ENCODE results near the gene ZIC2. TPM values are rescaled to one million over a fixed set of nuclear protein-coding genes. Genes with fewer than 3 reads are reported as not detected.

The ZIC2 gene
- total RNA-seq, 1 experiment from 2014 or later = 426 TPM

GRCh38 chr13:100019780-100020356, 38.3 kb downstream of the ZIC2 start:
- no peak overlapping the region for H4K91ac ChIP-seq (ENCODE audit: insufficient read length, low read depth, low read length)
- H3T11ph ChIP-seq (ENCODE audit: low read length) = no peak overlapping the region
- H4K20me1 ChIP-seq (ENCODE audit: control insufficient read depth, insufficient read depth, insufficient read length) = no peaks in the 10 kb centered on the region
- H3K79me2 ChIP-seq (ENCODE audit: insufficient read depth, low read length) = no peaks in the 10 kb centered on the region
- H3K56ac ChIP-seq (ENCODE audit: insufficient read length, low read depth, low read length) = no peak overlapping the region
- Mint-ChIP-seq H3K4me1 (peaks cover 3 to 16% of the 10 kb centered on the region in 2 experiments; a peak in 3 of 4 replicates), H3K4me3 (no peak overlapping the region), H3K9me3 (peaks cover 0 to 5% of the 10 kb centered on the region in 2 experiments; a peak in 3 of 5 replicates), H3K27ac (peak overlapping the region; percentile 34 to 94 (median 76); a peak in 3 of 7 replicates), H3K27me3 (ENCODE audit: low read depth) (no peaks in the 10 kb centered on the region), H3K36me3 (ENCODE audit: insufficient read depth in 1 of 3, low read depth in 3 of 3) (no peaks in the 10 kb centered on the region; a peak in 1 of 7 replicates)
- no peak overlapping the region for H2BK5ac ChIP-seq (ENCODE audit: insufficient read length, low read length)
- H3K9me3 ChIP-seq (ENCODE audit: control insufficient read depth, low read depth, low read length) = no peaks in the 10 kb centered on the region
- peak; percentile 61 for DNase-seq
- H3K14ac ChIP-seq (ENCODE audit: insufficient read depth, low read length) = peak overlapping the region; percentile 11; the same call in 1 of the 2 replicates
- no peak overlapping the region for H3K9ac ChIP-seq (ENCODE audit: extremely low read depth, insufficient read length, low read length)
- H2AFZ ChIP-seq (ENCODE audit: low read length) = no peak overlapping the region
- H3K27me3 ChIP-seq (ENCODE audit: insufficient read depth, low read length) = no peaks in the 10 kb centered on the region
- H3K79me1 ChIP-seq (ENCODE audit: insufficient read depth, low read depth, low read length, poor library complexity, severe bottlenecking) = no peaks in the 10 kb centered on the region
- WGBS (ENCODE audit: extremely low coverage, insufficient read length, low lambda C conversion rate) = no CpG with 5 or more reads among the region's 3 CpGs
- no peak overlapping the region for H3K18ac ChIP-seq (ENCODE audit: insufficient read length, low read depth, low read length)
- H3K4ac ChIP-seq (ENCODE audit: low read depth, low read length) = no peak overlapping the region
- no peak overlapping the region for H4K5ac ChIP-seq (ENCODE audit: insufficient read length, low read depth, low read length)
- H3K23ac ChIP-seq (ENCODE audit: insufficient read length, low read depth, low read length) = no peak overlapping the region
- no peak overlapping the region for H2BK12ac ChIP-seq (ENCODE audit: insufficient read length, low read depth, low read length)
- no peak for TF ChIP-seq CTCF (conservative IDR thresholded peaks at IDR 0.05)
- no peak overlapping the region for H4K8ac ChIP-seq (replicated peaks; ENCODE audit: insufficient read length, low read depth, low read length)
- no peak overlapping the region for H3K4me2 ChIP-seq (ENCODE audit: insufficient read depth, insufficient read length, low read length)
- H2AK5ac ChIP-seq (ENCODE audit: insufficient read length, low read length) = no peak overlapping the region
- H2BK20ac ChIP-seq (ENCODE audit: low read depth, low read length, poor library complexity, severe bottlenecking) = no peak overlapping the region
- H3K23me2 ChIP-seq (ENCODE audit: insufficient read length, low read depth, low read length, poor library complexity, severe bottlenecking) = no peaks in the 10 kb centered on the region
- H3K27ac ChIP-seq (ENCODE audit: insufficient read length, low read depth, low read length) = no peak overlapping the region
- no peak overlapping the region for H2BK120ac ChIP-seq (ENCODE audit: low read depth, low read length, poor library complexity, severe bottlenecking)
- H2BK15ac ChIP-seq (ENCODE audit: low read depth, low read length) = no peak overlapping the region
- H3K4me1 ChIP-seq (ENCODE audit: insufficient read depth, low read length) = no peaks in the 10 kb centered on the region; the same call in 1 of the 2 replicates

Measured in H9 (cell line).